DND-41 (cell line): ENCODE data around the gene RNGTT.

Source experiments
- EZH2 ChIP-seq: IDR thresholded peaks from 3 replicates; pipeline ENCODE4 v1.6.1; 2012; ENCODE audit warnings: borderline replicate concordance, low read depth, mild to moderate bottlenecking, moderate library complexity, low read length, inconsistent platforms; ENCODE audit not compliant: severe bottlenecking
- TF ChIP-seq, protein P1 (sequence below): IDR thresholded peaks from 2 replicates; pipeline ENCODE4 v1.5.1; 2012; ENCODE audit warnings: borderline replicate concordance, low read length, moderate library complexity, mild to moderate bottlenecking; ENCODE audit not compliant: poor library complexity, severe bottlenecking; ENCODE audit errors: extremely low read depth

DNA sequence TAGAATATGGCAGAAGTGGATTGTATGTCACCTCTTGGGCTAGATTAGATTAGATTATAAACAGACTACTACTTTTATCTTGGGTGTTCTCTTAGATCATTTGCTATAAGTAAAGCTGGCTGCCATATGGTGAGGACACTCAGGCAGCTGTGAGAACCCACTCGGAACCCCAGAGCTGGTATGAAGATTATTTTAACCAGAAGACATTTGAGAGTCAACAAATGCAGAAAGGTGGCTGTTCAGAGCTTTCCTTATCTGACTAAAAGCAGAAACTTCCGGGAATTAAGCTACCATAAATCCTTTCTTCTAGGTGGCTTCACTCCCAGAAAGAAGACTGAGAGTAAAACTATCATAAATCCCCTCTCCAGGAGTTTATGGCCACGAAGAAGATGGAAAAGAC, 91.9 kb downstream of the RNGTT start:
- no peak for TF ChIP-seq EZH2
- TF ChIP-seq, protein P1, sequence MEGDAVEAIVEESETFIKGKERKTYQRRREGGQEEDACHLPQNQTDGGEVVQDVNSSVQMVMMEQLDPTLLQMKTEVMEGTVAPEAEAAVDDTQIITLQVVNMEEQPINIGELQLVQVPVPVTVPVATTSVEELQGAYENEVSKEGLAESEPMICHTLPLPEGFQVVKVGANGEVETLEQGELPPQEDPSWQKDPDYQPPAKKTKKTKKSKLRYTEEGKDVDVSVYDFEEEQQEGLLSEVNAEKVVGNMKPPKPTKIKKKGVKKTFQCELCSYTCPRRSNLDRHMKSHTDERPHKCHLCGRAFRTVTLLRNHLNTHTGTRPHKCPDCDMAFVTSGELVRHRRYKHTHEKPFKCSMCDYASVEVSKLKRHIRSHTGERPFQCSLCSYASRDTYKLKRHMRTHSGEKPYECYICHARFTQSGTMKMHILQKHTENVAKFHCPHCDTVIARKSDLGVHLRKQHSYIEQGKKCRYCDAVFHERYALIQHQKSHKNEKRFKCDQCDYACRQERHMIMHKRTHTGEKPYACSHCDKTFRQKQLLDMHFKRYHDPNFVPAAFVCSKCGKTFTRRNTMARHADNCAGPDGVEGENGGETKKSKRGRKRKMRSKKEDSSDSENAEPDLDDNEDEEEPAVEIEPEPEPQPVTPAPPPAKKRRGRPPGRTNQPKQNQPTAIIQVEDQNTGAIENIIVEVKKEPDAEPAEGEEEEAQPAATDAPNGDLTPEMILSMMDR, result no peak
